GM12878 (cell line): ENCODE data around the gene CIAPIN1. TPM values are rescaled to one million over a fixed set of nuclear protein-coding genes. Genes with fewer than 3 reads are reported as not detected.
A peak's percentile ranks its signal among the peaks of the same experiment; 100 is the strongest.

ENCODE experiments used
- ATAC-seq: fragments of 200-7000 bp; cut with Tn5 transposase; 3 replicates; pipeline ENCODE4 v1.9.1; 2020; ENCODE audit warnings: mild to moderate bottlenecking, moderate library complexity
- BruUV-seq: library from RNA; stranded (reverse); fragments of 400-500 nt; replicated peaks from 2 replicates; lab custom pipeline; 2021; lab: Mats Ljungman, UMichigan
- CTCF ChIA-PET: fragments of 300-600 bp; sonication (Branson Sonifier 250); formaldehyde crosslinking; extraction: SDS; loops from one replicate; lab custom pipeline; 2021; ENCODE audit warnings: inconsistent platforms; lab: Yijun Ruan, JAX
- POLR2A ChIA-PET: fragments of 350-600 bp; formaldehyde crosslinking; extraction: SDS; loops from one replicate; lab custom pipeline; 2021; ENCODE audit warnings: inconsistent platforms; lab: Charles Lee
- RAD21 ChIA-PET: fragments of 300-600 bp; sonication (Branson Sonifier 250); formaldehyde crosslinking; loops from one replicate; lab custom pipeline; 2023; ENCODE audit warnings: antibody characterized with exemption; ENCODE audit not compliant: unreplicated experiment; lab: Charles Lee
- SMC1A ChIA-PET: fragments of 300-600 bp; sonication (Branson Sonifier 250); formaldehyde crosslinking; loops from one replicate; lab custom pipeline; 2023; ENCODE audit not compliant: unreplicated experiment, uncharacterized antibody; lab: Charles Lee
- DNase-seq: peaks from one replicate; pipeline ENCODE4 v3.0.0-alpha.2; 2011; ENCODE audit warnings: low read depth, low spot score
- FAIRE-seq: peaks from 3 replicates; lab custom pipeline; 2011; peaks lifted over from hg19 to GRCh38; lab: Jason Lieb, UNC
- H2AFZ ChIP-seq: 2 replicates; pipeline ENCODE4 v1.6.0; 2011; ENCODE audit warnings: low read depth, low read length, control low read depth; ENCODE audit not compliant: control insufficient read depth
- H3K27ac ChIP-seq: 2 replicates; pipeline ENCODE4 v1.5.1; 2011; ENCODE audit warnings: control low read depth; ENCODE audit not compliant: control insufficient read depth, insufficient read depth
- H3K27me3 ChIP-seq, 2 experiments: replicated peaks in 1 of 2; 2 replicates each; pipeline versions ENCODE4 v1.6.0 to v1.6.1; 2011; ENCODE audit warnings: low read length in 1 of 2; ENCODE audit not compliant: control insufficient read depth in 2 of 2, insufficient read depth in 2 of 2
- H3K36me3 ChIP-seq, 2 experiments: 2 replicates each; pipeline ENCODE4 v1.5.1; 2011; ENCODE audit warnings: low read length in 1 of 2; ENCODE audit not compliant: control insufficient read depth in 2 of 2, insufficient read depth in 2 of 2
- H3K4me1 ChIP-seq: 2 replicates; pipeline ENCODE4 v1.6.1; 2011; ENCODE audit warnings: mild to moderate bottlenecking, low read length, moderate library complexity, mixed read lengths; ENCODE audit not compliant: control insufficient read depth, insufficient read depth
- H3K4me2 ChIP-seq: 2 replicates; pipeline ENCODE4 v1.6.0; 2011; ENCODE audit warnings: control low read depth; ENCODE audit not compliant: control insufficient read depth, insufficient read depth
- H3K4me3 ChIP-seq: fragments of 200-600 bp; sonication (generic); 2 replicates; pipeline ENCODE4 v1.5.1; 2016
- H3K79me2 ChIP-seq: 2 replicates; pipeline ENCODE4 v1.6.0; 2011; ENCODE audit warnings: low read length; ENCODE audit not compliant: control insufficient read depth, insufficient read depth
- H3K9ac ChIP-seq: 2 replicates; pipeline ENCODE4 v1.8.0; 2011; ENCODE audit warnings: low read length, control low read depth, mixed read lengths; ENCODE audit not compliant: control insufficient read depth, insufficient read depth
- H3K9me3 ChIP-seq: replicated peaks from 3 replicates; pipeline ENCODE4 v1.5.1; 2011; ENCODE audit warnings: mild to moderate bottlenecking, low read length; ENCODE audit not compliant: control insufficient read depth, insufficient read depth
- H4K20me1 ChIP-seq: 2 replicates; pipeline ENCODE4 v1.6.0; 2011; ENCODE audit not compliant: control insufficient read depth, insufficient read depth
- BCLAF1 ChIP-seq: fragments of 450-650 bp; IDR thresholded peaks from 2 replicates; pipeline ENCODE4 v1.6.1; 2017; ENCODE audit warnings: antibody characterized with exemption, mild to moderate bottlenecking, moderate library complexity
- BHLHE40 ChIP-seq, 2 experiments: fragments of 450-650 bp in 1 of 2; IDR thresholded peaks; 2 replicates each; pipeline ENCODE4 v1.6.1; 2011 to 2017; ENCODE audit warnings: low read depth in 2 of 2, borderline replicate concordance in 1 of 2, improper control_type of control experiment in 1 of 2, low read length in 1 of 2, mild to moderate bottlenecking in 1 of 2
- IRF4 ChIP-seq: IDR thresholded peaks from 2 replicates; pipeline ENCODE4 v1.6.1; 2011; ENCODE audit warnings: low read depth, low read length
- MEF2B ChIP-seq: fragments of 450-650 bp; IDR thresholded peaks from 2 replicates; pipeline ENCODE4 v1.6.1; 2018; ENCODE audit warnings: mild to moderate bottlenecking, moderate library complexity; ENCODE audit not compliant: partially characterized antibody, poor library complexity, severe bottlenecking
- MTA3 ChIP-seq: IDR thresholded peaks from 2 replicates; pipeline ENCODE4 v1.6.1; 2012; ENCODE audit warnings: low read length, inconsistent platforms, borderline replicate concordance
- RELA ChIP-seq: fragments of 450-650 bp; IDR thresholded peaks from 2 replicates; pipeline ENCODE4 v1.8.0; 2014; ENCODE audit warnings: borderline replicate concordance; ENCODE audit not compliant: partially characterized antibody
- TAF1 ChIP-seq: IDR thresholded peaks from 2 replicates; pipeline ENCODE4 v1.6.1; 2011; ENCODE audit warnings: mild to moderate bottlenecking, low read depth, low read length, borderline replicate concordance
- ZNF592 ChIP-seq: fragments of 450-650 bp; IDR thresholded peaks from 2 replicates; pipeline ENCODE4 v1.6.1; 2017; ENCODE audit warnings: mild to moderate bottlenecking, moderate library complexity
- WGBS: methylation state at CpG from one replicate; pipeline ENCODE4 v1.1.6; 2016; ENCODE audit warnings: low lambda C conversion rate; ENCODE audit not compliant: insufficient replicate concordance, insufficient coverage; ENCODE audit errors: missing lambda C conversion rate; 5-methylcytosine and 5-hydroxymethylcytosine counted together
- in situ Hi-C: fragments of 300-500 bp; cut with MboI; formaldehyde crosslinking; loops from 9 replicates; pipeline ENCODE4 v1.14.3; 2018; ENCODE audit warnings: mixed read lengths
- intact Hi-C: fragments of 100-400 bp; cut with micrococcal nuclease; formaldehyde crosslinking; loops from one replicate; pipeline ENCODE4 v1.14.2; 2022; ENCODE audit not compliant: unreplicated experiment
- polyA plus RNA-seq, 11 experiments: library from polyadenylated mRNA; depleted of rRNA in 4 of 11; unstranded in 6 of 11; stranded (reverse) in 5 of 11; fragments of >200 nt; fragmentation: Nextera tagmentation in 4 of 11; fragmentation: Illumina TruSeq in 1 of 11; extraction: Ambion mirVana in 4 of 11; extraction: Trizol in 1 of 11; gene quantifications; 1 replicate in 1 of 11; 2 replicates in 10 of 11; pipeline versions ENCODE4 v1.2.1 to v1.2.3, GENCODE V29; 2011 to 2016; ENCODE audit warnings: inconsistent platforms in 2 of 11, missing spikeins in 2 of 11, low read depth in 1 of 11
- total RNA-seq, 4 experiments: library from RNA; depleted of rRNA in 3 of 4; stranded (reverse); fragments of >200 nt in 3 of 4; fragmentation: Illumina TruSeq in 1 of 4; extraction: Trizol in 1 of 4; gene quantifications; 2 replicates each; pipeline versions ENCODE4 v1.2.1 to v1.2.3, GENCODE V29; 2013 to 2021
- TF ChIP-seq, protein P1 (sequence below): fragments of 450-650 bp; IDR thresholded peaks from 2 replicates; pipeline ENCODE4 v1.6.1; 2017; ENCODE audit warnings: mild to moderate bottlenecking, moderate library complexity

The CIAPIN1 gene
- total and polyA plus RNA-seq, 10 of the 15 experiments (the other 5 are each of a cell fraction or from before 2014, with no cell fraction given), result 46.2 to 150 (median 54.3) TPM

- RAD21 ChIA-PET, result interaction anchor here (0.7 to 1.8 kb wide), 6 partner anchors 14 to 84 kb away, joined by 3 to 6 read pairs (median 4); partner anchors contain the start of genes CIAPIN1 and COQ9
- CTCF ChIA-PET, result interaction anchor here (0.6 to 7.0 kb wide), 23 partner anchors 9 to 275 kb away, joined by 3 to 51 read pairs (median 5); partner anchors contain the start of genes CIAPIN1, COQ9 and DOK4
- H4K20me1 ChIP-seq, result no peaks in the 10 kb centered on the region
- intact Hi-C loops (loop anchor here (1.0 to 5.0 kb wide), 2 partner anchors 55 to 162 kb away; no protein-coding TSS in a partner anchor), in situ Hi-C loops (no loop called here)
- peak; percentile 93 for FAIRE-seq
- peak within 1 kb of the TSS; percentile 98 for H3K4me3 ChIP-seq
- peaks cover 12 to 33% of the 10 kb centered on the region in 2 experiments for H3K36me3 ChIP-seq
- peak; percentile 98 for ATAC-seq
- H3K79me2 ChIP-seq, result peaks cover 18% of the 10 kb centered on the region
- H3K27ac ChIP-seq, result peak within 1 kb of the TSS; percentile 64
- POLR2A ChIA-PET, result interaction anchor here (0.6 to 4.5 kb wide), 6 partner anchors 13 to 849 kb away, joined by 3 to 14 read pairs (median 3); partner anchors contain the start of genes CIAPIN1 and COQ9
- BruUV-seq, result no TSS peak
- peak within 1 kb of the TSS; percentile 83 for H2AFZ ChIP-seq
- no peaks in the 10 kb centered on the region for H3K9me3 ChIP-seq
- SMC1A ChIA-PET, result interaction anchor here (0.7 to 2.3 kb wide), 6 partner anchors 12 to 186 kb away, joined by 3 to 9 read pairs (median 3); no protein-coding TSS in a partner anchor
- H3K4me2 ChIP-seq, result peak within 1 kb of the TSS; percentile 93
- under 1% methylated on average over 47 of the region's 47 CpGs for WGBS
- peaks cover 7% of the 10 kb centered on the region for H3K4me1 ChIP-seq
- no peaks in the 10 kb centered on the region for H3K27me3 ChIP-seq
- peak; percentile 37 for DNase-seq
- H3K9ac ChIP-seq, result peak within 1 kb of the TSS; percentile 86
- TF ChIP-seq, protein P1, sequence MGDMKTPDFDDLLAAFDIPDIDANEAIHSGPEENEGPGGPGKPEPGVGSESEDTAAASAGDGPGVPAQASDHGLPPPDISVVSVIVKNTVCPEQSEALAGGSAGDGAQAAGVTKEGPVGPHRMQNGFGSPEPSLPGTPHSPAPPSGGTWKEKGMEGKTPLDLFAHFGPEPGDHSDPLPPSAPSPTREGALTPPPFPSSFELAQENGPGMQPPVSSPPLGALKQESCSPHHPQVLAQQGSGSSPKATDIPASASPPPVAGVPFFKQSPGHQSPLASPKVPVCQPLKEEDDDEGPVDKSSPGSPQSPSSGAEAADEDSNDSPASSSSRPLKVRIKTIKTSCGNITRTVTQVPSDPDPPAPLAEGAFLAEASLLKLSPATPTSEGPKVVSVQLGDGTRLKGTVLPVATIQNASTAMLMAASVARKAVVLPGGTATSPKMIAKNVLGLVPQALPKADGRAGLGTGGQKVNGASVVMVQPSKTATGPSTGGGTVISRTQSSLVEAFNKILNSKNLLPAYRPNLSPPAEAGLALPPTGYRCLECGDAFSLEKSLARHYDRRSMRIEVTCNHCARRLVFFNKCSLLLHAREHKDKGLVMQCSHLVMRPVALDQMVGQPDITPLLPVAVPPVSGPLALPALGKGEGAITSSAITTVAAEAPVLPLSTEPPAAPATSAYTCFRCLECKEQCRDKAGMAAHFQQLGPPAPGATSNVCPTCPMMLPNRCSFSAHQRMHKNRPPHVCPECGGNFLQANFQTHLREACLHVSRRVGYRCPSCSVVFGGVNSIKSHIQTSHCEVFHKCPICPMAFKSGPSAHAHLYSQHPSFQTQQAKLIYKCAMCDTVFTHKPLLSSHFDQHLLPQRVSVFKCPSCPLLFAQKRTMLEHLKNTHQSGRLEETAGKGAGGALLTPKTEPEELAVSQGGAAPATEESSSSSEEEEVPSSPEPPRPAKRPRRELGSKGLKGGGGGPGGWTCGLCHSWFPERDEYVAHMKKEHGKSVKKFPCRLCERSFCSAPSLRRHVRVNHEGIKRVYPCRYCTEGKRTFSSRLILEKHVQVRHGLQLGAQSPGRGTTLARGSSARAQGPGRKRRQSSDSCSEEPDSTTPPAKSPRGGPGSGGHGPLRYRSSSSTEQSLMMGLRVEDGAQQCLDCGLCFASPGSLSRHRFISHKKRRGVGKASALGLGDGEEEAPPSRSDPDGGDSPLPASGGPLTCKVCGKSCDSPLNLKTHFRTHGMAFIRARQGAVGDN, result peak; percentile 69
- TF ChIP-seq ZNF592 (peak; percentile 74; the same call in 1 of the 2 replicates), BCLAF1 (no peak), RELA (peak; percentile 77), BHLHE40 (IDR thresholded peaks at IDR 0.05; ENCODE audit: borderline replicate concordance in 1 of 2, low read depth in 2 of 2, low read length in 1 of 2) (peak; percentile 26 to 54; a peak in 2 of 4 replicates), IRF4 (no peak), MEF2B (no peak), MTA3 (no peak), TAF1 (peak; percentile 98)
Measured at GRCh38 chr16:57462209-57462977, 15.2 kb upstream of the CIAPIN1 start, which contains the start of gene POLR2C. TSS of gene POLR2C (plus strand) at chr16:57462679. CDS start at chr16:57462725, 46 bp downstream.
